K562 (cell line): ENCODE results near the gene ZNF440. TPM values are rescaled to one million over a fixed set of nuclear protein-coding genes. Genes with fewer than 3 reads are reported as not detected.

Source experiments
- CHD2 ChIP-seq: IDR thresholded peaks from 2 replicates; pipeline ENCODE4 v1.6.1; 2011; ENCODE audit warnings: low read depth, low read length
- FOSL1 ChIP-seq: fragments of 200-800 bp; sonication (Bioruptor generic); conservative IDR thresholded peaks from 2 replicates; pipeline ENCODE4 v1.6.1; 2016; ENCODE audit warnings: missing genetic modification characterization, missing compliant biosample characterization
- FOXA3 ChIP-seq, 2 experiments: fragments of 450-650 bp in 1 of 2; sonication (generic) in 1 of 2; formaldehyde crosslinking; IDR thresholded peaks in 1 of 2; conservative IDR thresholded peaks in 1 of 2; 2 replicates each; pipeline versions ENCODE4 v1.4.0 to v1.8.0; 2020 to 2022; ENCODE audit warnings: mild to moderate bottlenecking in 2 of 2, missing genetic modification reagents in 1 of 2
- KDM5B ChIP-seq: fragments of 200-600 bp; sonication (generic); IDR thresholded peaks from 2 replicates; pipeline ENCODE4 v1.6.1; 2012; ENCODE audit warnings: low read depth, mild to moderate bottlenecking, moderate library complexity, low read length, control low read depth, inconsistent platforms; ENCODE audit not compliant: insufficient replicate concordance
- MBD2 ChIP-seq: sonication (generic); IDR thresholded peaks from 2 replicates; pipeline ENCODE4 v1.6.1; 2016; ENCODE audit warnings: low read depth, borderline replicate concordance
- PML ChIP-seq: IDR thresholded peaks from 2 replicates; pipeline ENCODE4 v1.6.1; 2012; ENCODE audit warnings: low read length, inconsistent platforms
- POLR2B ChIP-seq: fragments of 450-650 bp; IDR thresholded peaks from 2 replicates; pipeline ENCODE4 v1.6.1; 2018; ENCODE audit warnings: low read depth; ENCODE audit not compliant: partially characterized antibody
- POLR2G ChIP-seq: fragments of 200-400 bp; formaldehyde crosslinking; IDR thresholded peaks from 2 replicates; pipeline ENCODE4 v1.6.1; 2017; ENCODE audit warnings: low read depth, mild to moderate bottlenecking, antibody characterized with exemption, low read length, moderate library complexity
- POLR2H ChIP-seq: IDR thresholded peaks from 2 replicates; pipeline ENCODE4 v1.6.1; 2016; ENCODE audit warnings: missing genetic modification characterization, low read depth, mild to moderate bottlenecking, control low read depth, missing compliant biosample characterization, moderate library complexity
- SMARCB1 ChIP-seq: IDR thresholded peaks from 2 replicates; pipeline ENCODE4 v1.6.1; 2011; ENCODE audit warnings: improper control_type of control experiment, low read depth; ENCODE audit not compliant: insufficient read length
- TBP ChIP-seq: optimal IDR thresholded peaks from 2 replicates; pipeline ENCODE3; 2011; ENCODE audit warnings: low read depth, low read length, improper control_type of control experiment
- VEZF1 ChIP-seq: fragments of 200-800 bp; sonication (Bioruptor generic); IDR thresholded peaks from 2 replicates; pipeline ENCODE4 v1.6.1; 2017; ENCODE audit warnings: missing genetic modification characterization, missing compliant biosample characterization
- ZBTB26 ChIP-seq: fragments of 450-650 bp; formaldehyde crosslinking; IDR thresholded peaks from 2 replicates; pipeline ENCODE4 v1.4.0; 2022; ENCODE audit warnings: missing genetic modification characterization
- ZEB2 ChIP-seq: fragments of 450-650 bp; IDR thresholded peaks from 2 replicates; pipeline ENCODE4 v1.6.1; 2016
- ZFX ChIP-seq: sonication (generic); formaldehyde crosslinking; IDR thresholded peaks from 2 replicates; pipeline ENCODE4 v1.8.0; 2022; ENCODE audit warnings: mild to moderate bottlenecking, missing genetic modification reagents, moderate library complexity
- ZNF24 ChIP-seq: fragments of 450-650 bp; IDR thresholded peaks from 2 replicates; pipeline ENCODE4 v1.6.1; 2016
- ZNF583 ChIP-seq: fragments of 250-450 bp; sonication (Bioruptor Pico); IDR thresholded peaks from 2 replicates; pipeline ENCODE4 v1.4.0; 2020
- ZNF830 ChIP-seq: fragments of 250-450 bp; sonication (Bioruptor Pico); IDR thresholded peaks from 2 replicates; pipeline ENCODE4 v1.5.0; 2021; ENCODE audit warnings: mild to moderate bottlenecking
- polyA plus RNA-seq, 8 experiments: library from polyadenylated mRNA; depleted of rRNA in 4 of 8; stranded (reverse) in 5 of 8; unstranded in 3 of 8; fragments of >200 nt; fragmentation: Nextera tagmentation in 2 of 8; fragmentation: Illumina TruSeq in 1 of 8; extraction: Ambion mirVana in 2 of 8; extraction: Trizol in 1 of 8; gene quantifications; 2 replicates each; pipeline versions ENCODE4 v1.2.1 to v1.2.3, GENCODE V29; 2011 to 2014; ENCODE audit warnings: inconsistent platforms in 1 of 8, missing spikeins in 1 of 8
- total RNA-seq, 7 experiments: library from RNA; depleted of rRNA in 6 of 7; stranded (reverse); fragments of >200 nt in 6 of 7; fragmentation: Illumina TruSeq in 2 of 7; extraction: Trizol in 2 of 7; gene quantifications; 2 replicates each; pipeline versions ENCODE4 v1.2.1 to v1.2.3, GENCODE V29; 2011 to 2021; ENCODE audit warnings: low replicate concordance in 1 of 7
- TF ChIP-seq, protein P1 (sequence below): IDR thresholded peaks from 2 replicates; pipeline ENCODE4 v1.6.1; 2011; ENCODE audit warnings: borderline replicate concordance, low read depth, mild to moderate bottlenecking, moderate library complexity, low read length; ENCODE audit not compliant: insufficient read depth, poor library complexity, severe bottlenecking
- TF ChIP-seq, protein P2 (sequence below): fragments of 450-650 bp; IDR thresholded peaks from 2 replicates; pipeline ENCODE4 v1.6.1; 2016
- TF ChIP-seq, protein P3 (sequence below): fragments of 250-450 bp; sonication (Bioruptor Pico); IDR thresholded peaks from 2 replicates; pipeline ENCODE4 v1.8.0; 2022; ENCODE audit warnings: moderate library complexity, mild to moderate bottlenecking, inconsistent platforms

ZNF440 gene
- total and polyA plus RNA-seq, 9 of the 15 experiments (the other 6 are each of a cell fraction or from before 2014, with no cell fraction given): 5.9 to 32.6 (median 13.4) TPM

DNA sequence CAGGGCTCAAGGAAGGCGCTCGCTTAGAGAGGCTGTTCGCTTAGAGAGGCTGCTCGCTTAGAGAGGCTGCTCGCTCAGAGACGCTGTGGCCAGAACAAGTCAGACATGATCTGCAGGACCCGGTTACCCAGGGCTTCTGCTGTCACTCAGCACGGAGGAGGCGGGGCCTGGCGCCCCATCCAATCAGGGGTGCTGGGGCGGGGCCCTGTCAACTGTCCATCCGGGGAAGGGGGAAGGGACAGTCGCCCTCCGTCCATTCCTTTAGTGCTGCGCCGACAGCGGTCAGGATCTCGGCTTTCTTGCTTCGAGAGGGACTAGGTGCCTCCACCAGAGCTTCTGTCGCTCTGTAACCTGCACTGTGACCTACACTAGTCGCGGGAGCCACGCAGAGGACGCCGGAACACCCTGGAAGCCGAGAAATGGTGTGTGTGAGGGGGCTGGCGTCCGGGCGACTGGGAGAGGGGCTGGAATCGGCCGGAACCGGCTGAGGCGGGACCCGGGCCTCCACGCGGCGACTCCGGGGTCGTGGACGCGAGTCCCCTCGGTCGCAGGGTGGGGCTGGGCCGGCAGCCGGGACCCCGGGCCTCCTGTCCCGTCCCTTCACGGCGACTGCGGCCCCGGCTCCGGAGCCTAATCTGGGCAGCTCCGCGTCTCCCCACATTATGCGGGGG, at the start of gene ZNF440 (continued):
- TF ChIP-seq VEZF1 (CRISPR knock-in tag): peak; percentile 14; the same call in 1 of the 2 replicates
- TF ChIP-seq TBP: peak; percentile 95
- TF ChIP-seq POLR2G: peak; percentile 97
- TF ChIP-seq POLR2B: peak; percentile 98
- TF ChIP-seq POLR2H (tag): peak; percentile 90
- TF ChIP-seq, protein P1, sequence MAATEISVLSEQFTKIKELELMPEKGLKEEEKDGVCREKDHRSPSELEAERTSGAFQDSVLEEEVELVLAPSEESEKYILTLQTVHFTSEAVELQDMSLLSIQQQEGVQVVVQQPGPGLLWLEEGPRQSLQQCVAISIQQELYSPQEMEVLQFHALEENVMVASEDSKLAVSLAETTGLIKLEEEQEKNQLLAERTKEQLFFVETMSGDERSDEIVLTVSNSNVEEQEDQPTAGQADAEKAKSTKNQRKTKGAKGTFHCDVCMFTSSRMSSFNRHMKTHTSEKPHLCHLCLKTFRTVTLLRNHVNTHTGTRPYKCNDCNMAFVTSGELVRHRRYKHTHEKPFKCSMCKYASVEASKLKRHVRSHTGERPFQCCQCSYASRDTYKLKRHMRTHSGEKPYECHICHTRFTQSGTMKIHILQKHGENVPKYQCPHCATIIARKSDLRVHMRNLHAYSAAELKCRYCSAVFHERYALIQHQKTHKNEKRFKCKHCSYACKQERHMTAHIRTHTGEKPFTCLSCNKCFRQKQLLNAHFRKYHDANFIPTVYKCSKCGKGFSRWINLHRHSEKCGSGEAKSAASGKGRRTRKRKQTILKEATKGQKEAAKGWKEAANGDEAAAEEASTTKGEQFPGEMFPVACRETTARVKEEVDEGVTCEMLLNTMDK: no peak
- peak; percentile 98 for TF ChIP-seq KDM5B
- TF ChIP-seq ZNF583 (CRISPR knock-in tag): 0 out of 2 replicates have a peak, but pooled peaks have one; percentile 33
- peak; percentile 82; the same call in 1 of the 2 replicates for TF ChIP-seq MBD2
- TF ChIP-seq SMARCB1: no peak
- peak; percentile 43; the same call in 1 of the 2 replicates for TF ChIP-seq ZNF24
- no peak for TF ChIP-seq FOXA3 (CRISPR knock-in tag; conservative IDR thresholded peaks at IDR 0.05 in 1 of 2, IDR thresholded peaks at IDR 0.05 in 1 of 2)
- no peak for TF ChIP-seq FOSL1 (tag)
- peak; percentile 84 for TF ChIP-seq ZFX (CRISPR knock-in tag)
- TF ChIP-seq, protein P2, sequence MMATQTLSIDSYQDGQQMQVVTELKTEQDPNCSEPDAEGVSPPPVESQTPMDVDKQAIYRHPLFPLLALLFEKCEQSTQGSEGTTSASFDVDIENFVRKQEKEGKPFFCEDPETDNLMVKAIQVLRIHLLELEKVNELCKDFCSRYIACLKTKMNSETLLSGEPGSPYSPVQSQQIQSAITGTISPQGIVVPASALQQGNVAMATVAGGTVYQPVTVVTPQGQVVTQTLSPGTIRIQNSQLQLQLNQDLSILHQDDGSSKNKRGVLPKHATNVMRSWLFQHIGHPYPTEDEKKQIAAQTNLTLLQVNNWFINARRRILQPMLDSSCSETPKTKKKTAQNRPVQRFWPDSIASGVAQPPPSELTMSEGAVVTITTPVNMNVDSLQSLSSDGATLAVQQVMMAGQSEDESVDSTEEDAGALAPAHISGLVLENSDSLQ: peak; percentile 99
- peak; percentile 29; the same call in 1 of the 2 replicates for TF ChIP-seq ZBTB26
- TF ChIP-seq ZEB2: no peak
- TF ChIP-seq, protein P3, sequence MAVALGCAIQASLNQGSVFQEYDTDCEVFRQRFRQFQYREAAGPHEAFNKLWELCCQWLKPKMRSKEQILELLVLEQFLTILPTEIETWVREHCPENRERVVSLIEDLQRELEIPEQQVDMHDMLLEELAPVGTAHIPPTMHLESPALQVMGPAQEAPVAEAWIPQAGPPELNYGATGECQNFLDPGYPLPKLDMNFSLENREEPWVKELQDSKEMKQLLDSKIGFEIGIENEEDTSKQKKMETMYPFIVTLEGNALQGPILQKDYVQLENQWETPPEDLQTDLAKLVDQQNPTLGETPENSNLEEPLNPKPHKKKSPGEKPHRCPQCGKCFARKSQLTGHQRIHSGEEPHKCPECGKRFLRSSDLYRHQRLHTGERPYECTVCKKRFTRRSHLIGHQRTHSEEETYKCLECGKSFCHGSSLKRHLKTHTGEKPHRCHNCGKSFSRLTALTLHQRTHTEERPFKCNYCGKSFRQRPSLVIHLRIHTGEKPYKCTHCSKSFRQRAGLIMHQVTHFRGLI: no peak
- peak; percentile 80; the same call in 1 of the 2 replicates for TF ChIP-seq PML
- TF ChIP-seq ZNF830 (CRISPR knock-in tag): 0 out of 2 replicates have a peak, but pooled peaks have one; percentile 16
- peak; percentile 67 for TF ChIP-seq CHD2
